Measurements from ENCODE around the gene KRT32.
"Not testable (repeated sequence)": the region's sequence is repeated elsewhere in the genome, so short reads cannot be mapped to it uniquely, and the experiment has no call there.

Gene KRT32

GRCh38 chr17:41424111-41424635, 43.0 kb downstream of the KRT32 start, which contains the start of gene KRT37:
Gene KRT37, minus strand, starts transcription at chr17:41424585. Its CDS starts 62 bp downstream, at chr17:41424523.
- no peak for DNase-seq (ENCODE audit: low read depth)

- not testable (repeated sequence) for DNase-seq (ENCODE audit: low read depth)
These were observed 44.6 kb downstream of the KRT32 start for GRCh38 chr17:41422586-41422985.

GRCh38 chr17:41421617-41422016, 45.6 kb downstream of the KRT32 start:
- no peak for DNase-seq (ENCODE audit: low read depth)

GRCh38 chr17:41421116-41421515, 46.1 kb downstream of the KRT32 start:
- DNase-seq (ENCODE audit: low read depth), result no peak

GRCh38 chr17:41420134-41420533, 47.1 kb downstream of the KRT32 start:
- no peak for DNase-seq (ENCODE audit: low read depth)

- DNase-seq (ENCODE audit: low read depth), result no peak
These were observed 47.5 kb downstream of the KRT32 start for GRCh38 chr17:41419716-41420115.

- no peak for DNase-seq (ENCODE audit: low read depth)
These were observed 48.9 kb downstream of the KRT32 start for GRCh38 chr17:41418116-41418860.

GRCh38 chr17:41417576-41418015, 49.6 kb downstream of the KRT32 start:
- no peak for DNase-seq (ENCODE audit: low read depth)

- DNase-seq (ENCODE audit: low read depth), result no peak
These were observed 50.1 kb downstream of the KRT32 start for GRCh38 chr17:41417127-41417526.

- DNase-seq (ENCODE audit: low read depth), result no peak
These were observed 50.7 kb downstream of the KRT32 start for GRCh38 chr17:41416479-41416878.

- DNase-seq (ENCODE audit: low read depth), result no peak
These were observed 51.3 kb downstream of the KRT32 start for GRCh38 chr17:41415833-41416335.

- DNase-seq (ENCODE audit: low read depth), result no peak
These were observed 51.8 kb downstream of the KRT32 start for GRCh38 chr17:41415411-41415810.

- DNase-seq (ENCODE audit: low read depth), result no peak
These were observed 53.2 kb downstream of the KRT32 start for GRCh38 chr17:41413982-41414381.

- no peak for DNase-seq (ENCODE audit: low read depth)
These were observed 53.7 kb downstream of the KRT32 start for GRCh38 chr17:41413353-41413957.

GRCh38 chr17:41411072-41411840, 55.9 kb downstream of the KRT32 start:
- DNase-seq (ENCODE audit: low read depth), result no peak

Measured in stimulated activated CD8-positive, alpha-beta memory T cell treated with anti-CD3 and anti-CD28 coated beads, Interleukin-7, amount 100 ng/mL, for 24 hours (primary cell).